ENCODE measurements around the gene BYSL. TPM values are rescaled to one million over a fixed set of nuclear protein-coding genes. Genes with fewer than 3 reads are reported as not detected.

BYSL gene
- polyA plus RNA-seq, 1 of the 3 experiments (the other 2 are of a cell fraction), result 56.0 TPM

DNA sequence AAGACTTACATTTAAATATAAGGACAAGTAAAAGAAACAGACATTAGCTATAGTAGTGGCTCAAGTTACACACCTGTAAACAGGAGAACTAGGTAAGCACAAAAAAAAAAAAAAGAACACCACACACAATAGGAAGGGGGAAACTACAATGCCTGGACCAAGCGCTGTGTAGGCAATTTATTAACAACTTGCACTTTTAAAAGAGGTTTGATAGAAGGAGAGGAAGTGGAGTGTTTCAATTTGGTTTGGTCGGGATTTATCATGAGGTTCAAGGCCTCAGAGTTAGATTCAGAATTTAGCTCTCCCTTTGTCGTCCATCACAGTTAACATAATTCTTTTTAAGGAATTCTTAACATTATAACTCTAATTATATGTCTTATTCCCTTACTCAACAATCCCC, 25.0 kb upstream of the BYSL start:
- no peaks in the 10 kb centered on the region for H3K27me3 ChIP-seq (ENCODE audit: insufficient read depth)
- CTCF ChIA-PET, result interaction anchor here (0.6 to 1.6 kb wide), 3 partner anchors 25 to 177 kb away, joined by 3 to 7 read pairs (median 5); partner anchors contain the start of genes BYSL, MED20 and TOMM6
- H3K9ac ChIP-seq, result peak overlapping the region; percentile 77; the same call in 1 of the 2 replicates
- peaks cover 5 to 12% of the 10 kb centered on the region in 2 experiments; a peak in 2 of 4 replicates for H3K4me1 ChIP-seq (ENCODE audit: control insufficient read depth in 1 of 2, insufficient read depth in 2 of 2, low read depth in 1 of 2, low read length in 1 of 2)
- TF ChIP-seq SMC3 (IDR thresholded peaks at IDR 0.05; ENCODE audit: low read depth, low read length), result no peak
- TF ChIP-seq POLR2AphosphoS5 (IDR thresholded peaks at IDR 0.05; ENCODE audit: low read depth, low read length), result no peak
- TF ChIP-seq NFIC (IDR thresholded peaks at IDR 0.05; ENCODE audit: borderline replicate concordance), result no peak
- TF ChIP-seq, protein P1, sequence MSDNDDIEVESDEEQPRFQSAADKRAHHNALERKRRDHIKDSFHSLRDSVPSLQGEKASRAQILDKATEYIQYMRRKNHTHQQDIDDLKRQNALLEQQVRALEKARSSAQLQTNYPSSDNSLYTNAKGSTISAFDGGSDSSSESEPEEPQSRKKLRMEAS (IDR thresholded peaks at IDR 0.05; ENCODE audit: low read depth), result no peak
- no peak for TF ChIP-seq NRF1 (IDR thresholded peaks at IDR 0.05; ENCODE audit: low read depth, low read length)
- TF ChIP-seq, protein P2, sequence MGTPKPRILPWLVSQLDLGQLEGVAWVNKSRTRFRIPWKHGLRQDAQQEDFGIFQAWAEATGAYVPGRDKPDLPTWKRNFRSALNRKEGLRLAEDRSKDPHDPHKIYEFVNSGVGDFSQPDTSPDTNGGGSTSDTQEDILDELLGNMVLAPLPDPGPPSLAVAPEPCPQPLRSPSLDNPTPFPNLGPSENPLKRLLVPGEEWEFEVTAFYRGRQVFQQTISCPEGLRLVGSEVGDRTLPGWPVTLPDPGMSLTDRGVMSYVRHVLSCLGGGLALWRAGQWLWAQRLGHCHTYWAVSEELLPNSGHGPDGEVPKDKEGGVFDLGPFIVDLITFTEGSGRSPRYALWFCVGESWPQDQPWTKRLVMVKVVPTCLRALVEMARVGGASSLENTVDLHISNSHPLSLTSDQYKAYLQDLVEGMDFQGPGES (IDR thresholded peaks at IDR 0.05; ENCODE audit: low read depth, low read length), result no peak
- no peak for TF ChIP-seq FOSL2 (IDR thresholded peaks at IDR 0.05; ENCODE audit: borderline replicate concordance, low read depth)
- TF ChIP-seq, protein P3, sequence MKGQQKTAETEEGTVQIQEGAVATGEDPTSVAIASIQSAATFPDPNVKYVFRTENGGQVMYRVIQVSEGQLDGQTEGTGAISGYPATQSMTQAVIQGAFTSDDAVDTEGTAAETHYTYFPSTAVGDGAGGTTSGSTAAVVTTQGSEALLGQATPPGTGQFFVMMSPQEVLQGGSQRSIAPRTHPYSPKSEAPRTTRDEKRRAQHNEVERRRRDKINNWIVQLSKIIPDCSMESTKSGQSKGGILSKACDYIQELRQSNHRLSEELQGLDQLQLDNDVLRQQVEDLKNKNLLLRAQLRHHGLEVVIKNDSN (IDR thresholded peaks at IDR 0.05; ENCODE audit: borderline replicate concordance, low read depth), result no peak
- TF ChIP-seq MEF2A (IDR thresholded peaks at IDR 0.05; ENCODE audit: borderline replicate concordance, low read depth), result no peak
- TF ChIP-seq RCOR1 (IDR thresholded peaks at IDR 0.05; ENCODE audit: low read length), result no peak
- no peaks in the 10 kb centered on the region for H4K20me1 ChIP-seq (ENCODE audit: insufficient read depth)
- peaks cover 3% of the 10 kb centered on the region; the same call in 1 of the 2 replicates for H3K79me2 ChIP-seq (ENCODE audit: insufficient read depth)
- peaks cover 2 to 3% of the 10 kb centered on the region in 2 experiments for H3K36me3 ChIP-seq (replicated peaks in 1 of 2; ENCODE audit: control insufficient read depth in 1 of 2, insufficient read depth in 2 of 2, low read length in 1 of 2)
- peak overlapping the region; percentile 83 to 94 for H3K4me3 ChIP-seq (ENCODE audit: low read depth in 2 of 2, low read length in 1 of 2)
- peak overlapping the region; percentile 79 to 82 for H3K27ac ChIP-seq (ENCODE audit: low read depth in 2 of 2, low read length in 1 of 2)
- no peaks in the 10 kb centered on the region for H3K9me2 ChIP-seq
- peak overlapping the region; percentile 90; the same call in 1 of the 2 replicates for H2AFZ ChIP-seq (ENCODE audit: low read depth)
- no peaks in the 10 kb centered on the region for H3K9me3 ChIP-seq
- POLR2A ChIA-PET, result interaction anchor here (0.7 kb wide), 1 partner anchor 25 kb away, joined by 3 read pairs; the partner anchor contains the start of genes BYSL and MED20
- no peak for DNase-seq
- peaks cover 8% of the 10 kb centered on the region for H3F3A ChIP-seq (replicated peaks; ENCODE audit: insufficient read depth)
- 94% methylated on average over 3 of the region's 3 CpGs for WGBS (ENCODE audit: low lambda C conversion rate)
- peak overlapping the region; percentile 86 for H3K4me2 ChIP-seq

DNA sequence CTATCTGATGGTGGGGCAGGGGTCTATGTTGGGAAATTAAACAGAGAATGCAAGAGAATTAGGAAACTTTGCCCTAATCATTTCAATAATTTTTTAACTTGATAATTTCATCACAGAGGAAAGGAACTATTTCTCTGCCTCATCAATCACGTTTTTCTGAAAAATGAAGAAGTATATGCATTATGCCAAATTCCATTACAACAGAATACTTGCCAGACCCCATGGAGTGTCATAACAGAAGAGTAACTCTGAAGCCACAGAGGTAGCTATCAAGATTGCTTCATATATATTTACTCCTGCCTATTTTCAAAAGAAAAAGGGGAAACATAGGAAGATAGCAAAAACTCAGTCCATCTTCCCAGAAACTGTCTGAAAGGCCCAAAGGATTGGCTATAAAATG, 20.4 kb upstream of the BYSL start:
- H3K9me2 ChIP-seq, result no peaks in the 10 kb centered on the region
- no peaks in the 10 kb centered on the region for H3F3A ChIP-seq (replicated peaks; ENCODE audit: insufficient read depth)
- CTCF ChIA-PET, result interaction anchor here (0.5 to 1.9 kb wide), 3 partner anchors 20 to 143 kb away, joined by 3 to 5 read pairs (median 3); partner anchors contain the start of genes BYSL and MED20
- no peak overlapping the region for H3K4me3 ChIP-seq (ENCODE audit: low read depth in 2 of 2, low read length in 1 of 2)
- H3K9me3 ChIP-seq, result no peaks in the 10 kb centered on the region
- TF ChIP-seq CHD2 (IDR thresholded peaks at IDR 0.05; ENCODE audit: low read length, partially characterized antibody) (no peak), FOXM1 (IDR thresholded peaks at IDR 0.05; ENCODE audit: low read depth) (no peak), EZH2phosphoT487 (IDR thresholded peaks at IDR 0.05; ENCODE audit: borderline replicate concordance, low read depth) (no peak)
- TF ChIP-seq, protein P2 (IDR thresholded peaks at IDR 0.05; ENCODE audit: low read depth, low read length), result no peak
- TF ChIP-seq, protein P3 (IDR thresholded peaks at IDR 0.05; ENCODE audit: borderline replicate concordance, low read depth), result no peak
- TF ChIP-seq, protein P1 (IDR thresholded peaks at IDR 0.05; ENCODE audit: low read depth), result no peak
- no peak overlapping the region for H2AFZ ChIP-seq (ENCODE audit: low read depth)
- POLR2A ChIA-PET, result no interaction called here
- no peaks in the 10 kb centered on the region for H3K27me3 ChIP-seq (ENCODE audit: insufficient read depth)
- no peak overlapping the region for H3K4me2 ChIP-seq
- H3K36me3 ChIP-seq (replicated peaks in 1 of 2; ENCODE audit: control insufficient read depth in 1 of 2, insufficient read depth in 2 of 2, low read length in 1 of 2), result peaks cover 20 to 22% of the 10 kb centered on the region in 2 experiments
- H3K4me1 ChIP-seq (ENCODE audit: control insufficient read depth in 1 of 2, insufficient read depth in 2 of 2, low read depth in 1 of 2, low read length in 1 of 2), result peaks cover 4 to 5% of the 10 kb centered on the region in 2 experiments; a peak in 2 of 4 replicates
- H3K79me2 ChIP-seq (ENCODE audit: insufficient read depth), result peaks cover 3% of the 10 kb centered on the region; the same call in 1 of the 2 replicates
- DNase-seq, result no peak
- 94% methylated on average over 1 of the region's 1 CpG for WGBS (ENCODE audit: low lambda C conversion rate)
- no peak overlapping the region for H3K27ac ChIP-seq (ENCODE audit: low read depth in 2 of 2, low read length in 1 of 2)
- no peak overlapping the region for H3K9ac ChIP-seq
- no peaks in the 10 kb centered on the region for H4K20me1 ChIP-seq (ENCODE audit: insufficient read depth)

Data from SK-N-SH (cell line).